Tibial nerve (tissue), 4 donors: ENCODE data around the gene HMCN1. TPM values are rescaled to one million over a fixed set of nuclear protein-coding genes. Genes with fewer than 3 reads are reported as not detected.

Source experiments
- DNase-seq, 2 donors: peaks; one replicate each; pipeline ENCODE4 v3.0.0-alpha.2; 2019; ENCODE audit warnings: low spot score in 2 of 2
- H3K27ac ChIP-seq, 4 donors: fragments of 200-600 bp; sonication (generic) in 3 of 4; one replicate each; pipeline ENCODE4 v1.5.1; 2017 to 2019; ENCODE audit warnings: mild to moderate bottlenecking in 1 of 4
- H3K27me3 ChIP-seq, 2 donors: fragments of 200-600 bp; sonication (generic) in 1 of 2; one replicate each; pipeline versions ENCODE4 v1.5.1 to v1.6.0; 2017 to 2019
- H3K36me3 ChIP-seq, 3 donors: fragments of 200-600 bp; sonication (generic); one replicate each; pipeline ENCODE4 v1.5.1; 2018 to 2019
- H3K4me1 ChIP-seq, 4 donors: fragments of 200-600 bp; sonication (generic) in 3 of 4; one replicate each; pipeline ENCODE4 v1.5.1; 2017 to 2019
- H3K4me3 ChIP-seq, 4 donors: fragments of 200-600 bp; sonication (generic) in 3 of 4; one replicate each; pipeline ENCODE4 v1.5.1; 2017 to 2019; ENCODE audit warnings: mild to moderate bottlenecking in 1 of 4, moderate library complexity in 1 of 4
- H3K9me3 ChIP-seq, 4 donors: fragments of 200-600 bp; sonication (generic) in 3 of 4; one replicate each; pipeline ENCODE4 v1.5.1; 2017 to 2019
- CTCF ChIP-seq, 5 experiments: fragments of 200-600 bp in 3 of 5; fragments of 450-650 bp in 2 of 5; sonication (generic) in 3 of 5; IDR thresholded peaks; one replicate each; pipeline ENCODE4 v1.5.1; 2016 to 2019; ENCODE audit warnings: antibody characterized with exemption in 5 of 5, mild to moderate bottlenecking in 3 of 5, moderate library complexity in 2 of 5
- EP300 ChIP-seq, 2 donors: sonication (generic); formaldehyde crosslinking; IDR thresholded peaks; one replicate each; pipeline ENCODE4 v1.6.1; 2017; ENCODE audit warnings: antibody characterized with exemption in 2 of 2, mild to moderate bottlenecking in 1 of 2
- POLR2A ChIP-seq, 2 donors: fragments of 450-650 bp; IDR thresholded peaks; one replicate each; pipeline ENCODE4 v1.6.1; 2017; ENCODE audit warnings: antibody characterized with exemption in 2 of 2, mild to moderate bottlenecking in 2 of 2, moderate library complexity in 2 of 2
- WGBS, 2 donors: methylation state at CpG; one replicate each; pipeline ENCODE4 v1.1.5; 2018; 5-methylcytosine and 5-hydroxymethylcytosine counted together
- total RNA-seq, 4 donors: library from RNA; depleted of rRNA; stranded (reverse); fragments of >200 nt; gene quantifications; one replicate each; pipeline ENCODE4 v1.1.0, GENCODE V29; 2016

Gene HMCN1
- total RNA-seq, 4 donors from 2014 or later, result 2.1 to 13.3 (median 3.9) TPM

- 70 to 76% methylated on average over 1 of the region's 1 CpG for WGBS, 2 donors
- H3K9me3 ChIP-seq, result peaks cover 0 to 13% (median 0%) of the 10 kb centered on the region in 4 donors
- H3K27ac ChIP-seq, result no peak overlapping the region
- peaks cover 0 to 5% (median 0%) of the 10 kb centered on the region in 4 donors for H3K4me1 ChIP-seq
- H3K27me3 ChIP-seq, result no peaks in the 10 kb centered on the region
- TF ChIP-seq POLR2A (IDR thresholded peaks at IDR 0.05), result no peak
- TF ChIP-seq CTCF (IDR thresholded peaks at IDR 0.05), result no peak
- no peak for TF ChIP-seq EP300 (IDR thresholded peaks at IDR 0.05)
- H3K4me3 ChIP-seq, result no peak overlapping the region
- no peaks in the 10 kb centered on the region for H3K36me3 ChIP-seq
- no peak for DNase-seq
Measured at GRCh38 chr1:185795181-185795580, 61.0 kb downstream of the HMCN1 start.

GRCh38 chr1:185798505-185798904 is 64.3 kb downstream of the HMCN1 start:
- Histone ChIP-seq H3K4me1 (no peaks in the 10 kb centered on the region), H3K36me3 (no peaks in the 10 kb centered on the region), H3K9me3 (peaks cover 0 to 13% (median 0%) of the 10 kb centered on the region in 4 donors), H3K4me3 (no peak overlapping the region), H3K27ac (no peak overlapping the region), H3K27me3 (no peaks in the 10 kb centered on the region)
- DNase-seq, result no peak
- TF ChIP-seq CTCF (IDR thresholded peaks at IDR 0.05), result no peak
- no peak for TF ChIP-seq EP300 (IDR thresholded peaks at IDR 0.05)
- no peak for TF ChIP-seq POLR2A (IDR thresholded peaks at IDR 0.05)

GRCh38 chr1:185803241-185803640 is 69.0 kb downstream of the HMCN1 start:
- H3K4me3 ChIP-seq, result no peak overlapping the region
- 26 to 33% methylated on average over 1 of the region's 1 CpG for WGBS, 2 donors
- TF ChIP-seq CTCF (IDR thresholded peaks at IDR 0.05), result no peak
- no peak for TF ChIP-seq EP300 (IDR thresholded peaks at IDR 0.05)
- TF ChIP-seq POLR2A (IDR thresholded peaks at IDR 0.05), result no peak
- no peak for DNase-seq
- H3K27ac ChIP-seq, result no peak overlapping the region
- peaks cover 0 to 9% (median 0%) of the 10 kb centered on the region in 4 donors for H3K9me3 ChIP-seq
- no peaks in the 10 kb centered on the region for H3K27me3 ChIP-seq
- H3K4me1 ChIP-seq, result no peaks in the 10 kb centered on the region
- no peaks in the 10 kb centered on the region for H3K36me3 ChIP-seq

- no peak overlapping the region for H3K4me3 ChIP-seq
- H3K27me3 ChIP-seq, result no peaks in the 10 kb centered on the region
- no peak overlapping the region for H3K27ac ChIP-seq
- H3K36me3 ChIP-seq, result no peaks in the 10 kb centered on the region
- no peaks in the 10 kb centered on the region for H3K4me1 ChIP-seq
- H3K9me3 ChIP-seq, result no peaks in the 10 kb centered on the region
- TF ChIP-seq EP300 (IDR thresholded peaks at IDR 0.05) (no peak), POLR2A (IDR thresholded peaks at IDR 0.05) (no peak), CTCF (IDR thresholded peaks at IDR 0.05) (no peak)
- DNase-seq, result no peak
Measured at GRCh38 chr1:185804206-185804605, 70.0 kb downstream of the HMCN1 start.

- no peaks in the 10 kb centered on the region for H3K27me3 ChIP-seq
- H3K27ac ChIP-seq, result no peak overlapping the region
- DNase-seq, result no peak
- no peak overlapping the region for H3K4me3 ChIP-seq
- no peaks in the 10 kb centered on the region for H3K36me3 ChIP-seq
- TF ChIP-seq CTCF (IDR thresholded peaks at IDR 0.05), result no peak
- no peak for TF ChIP-seq EP300 (IDR thresholded peaks at IDR 0.05)
- 51 to 55% methylated on average over 3 of the region's 3 CpGs for WGBS, 2 donors
- H3K9me3 ChIP-seq, result no peaks in the 10 kb centered on the region
- no peaks in the 10 kb centered on the region for H3K4me1 ChIP-seq
Measured at GRCh38 chr1:185804608-185805007, 70.4 kb downstream of the HMCN1 start.
